C1 segment of cervical spinal cord (tissue), 14 donors: Measurements from ENCODE around the gene FAM83G.
A peak's percentile ranks its signal among the peaks of the same experiment; 100 is the strongest.
"Not testable (repeated sequence)": the region's sequence is repeated elsewhere in the genome, so short reads cannot be mapped to it uniquely, and the experiment has no call there.

Source experiments
- DNase-seq, 14 donors: peaks; one replicate each; lab custom pipeline; 2025; lab: John Stamatoyannopoulos, UW

FAM83G gene

GRCh38 chr17:18968945-18969887 is 35.3 kb downstream of the FAM83G start:
- DNase-seq = no peak

DNA sequence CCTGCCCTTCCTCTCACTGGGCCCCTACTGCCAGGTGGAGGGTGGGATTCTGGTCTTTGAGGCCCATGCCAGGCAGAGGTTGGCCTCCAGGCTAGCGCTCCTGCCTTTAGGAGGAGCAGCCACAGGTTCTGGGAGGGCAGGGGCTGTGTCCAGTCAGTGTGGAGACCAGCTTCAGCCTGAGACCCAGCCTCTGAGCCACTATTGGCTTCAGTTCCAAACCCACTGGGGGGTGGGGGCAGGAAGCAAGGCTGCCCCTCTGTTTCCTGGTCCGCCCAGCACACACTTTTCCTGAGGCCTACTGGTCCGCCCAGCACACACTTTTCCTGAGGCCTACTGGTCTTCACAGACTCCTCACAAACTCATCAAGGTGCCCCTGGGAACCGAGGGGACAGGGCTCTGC is 36.2 kb downstream of the FAM83G start:
- no peak for DNase-seq

DNA sequence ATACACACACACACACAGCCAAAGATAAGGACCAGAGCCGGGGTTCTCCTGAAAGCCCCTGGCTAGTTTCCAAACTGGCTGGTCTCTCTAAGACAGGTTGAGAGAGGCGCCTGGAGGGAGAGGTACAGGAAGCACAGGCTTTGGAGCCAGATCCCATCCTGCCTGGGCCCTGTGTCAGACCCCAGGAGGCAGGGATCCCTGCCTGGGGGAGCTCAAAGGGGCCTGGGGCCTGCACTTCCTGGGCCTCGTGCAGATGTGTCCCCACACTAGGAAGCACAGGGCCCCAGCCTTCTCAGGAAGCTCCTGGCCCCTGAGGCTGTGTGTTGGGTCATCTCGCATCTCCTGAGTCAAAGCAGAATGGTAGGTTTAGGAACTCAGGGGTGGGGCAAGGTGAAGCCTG is 36.6 kb downstream of the FAM83G start:
- no peak for DNase-seq

- no peak for DNase-seq
These were observed 37.5 kb downstream of the FAM83G start for GRCh38 chr17:18966831-18967624.

GRCh38 chr17:18965530-18966236 is 38.9 kb downstream of the FAM83G start:
- no peak for DNase-seq

- no peak for DNase-seq
These were observed 40.0 kb downstream of the FAM83G start for GRCh38 chr17:18964550-18964949.

DNA sequence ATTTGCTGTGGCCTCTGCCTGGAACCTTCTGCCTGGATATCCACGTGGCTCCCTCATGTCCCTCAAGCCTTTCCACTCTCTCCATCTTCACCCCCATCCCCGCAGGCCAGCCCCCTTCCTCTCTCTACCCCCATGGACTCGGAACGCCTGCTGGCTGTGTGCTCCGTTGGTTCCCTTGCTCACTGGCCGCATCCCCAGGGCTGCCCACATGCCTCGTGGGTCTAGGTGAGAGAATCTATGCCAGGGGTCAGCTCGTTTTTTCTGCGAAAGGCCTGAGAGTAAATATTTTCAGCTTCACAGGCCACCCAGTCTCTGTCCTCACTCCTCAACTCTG is 40.6 kb downstream of the FAM83G start:
- no peak for DNase-seq

GRCh38 chr17:18963126-18964017 is 41.2 kb downstream of the FAM83G start:
- DNase-seq = no peak

DNA sequence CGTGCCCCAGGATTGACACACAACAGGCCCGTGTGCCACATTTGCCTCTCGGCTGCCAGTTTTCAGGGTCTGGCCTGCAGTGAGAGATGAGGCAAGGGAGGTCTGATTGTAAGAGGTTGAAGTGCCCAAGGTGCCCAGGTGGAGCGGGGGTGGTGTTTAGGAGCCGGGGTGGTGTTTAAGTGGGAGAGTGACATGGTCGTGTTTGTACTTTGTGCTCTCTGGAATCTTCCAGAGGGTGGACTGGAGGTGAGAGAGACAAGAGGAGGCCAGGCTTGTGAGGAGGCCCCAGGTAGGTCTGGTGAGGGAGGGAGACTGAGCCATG is 42.1 kb downstream of the FAM83G start:
- DNase-seq = no peak

GRCh38 chr17:18961634-18962493 is 42.7 kb downstream of the FAM83G start:
- no peak for DNase-seq

GRCh38 chr17:18960803-18961511 is 43.6 kb downstream of the FAM83G start:
- DNase-seq = peak in 10 of 14 donors; percentile 7 to 72 (median 30)

DNA sequence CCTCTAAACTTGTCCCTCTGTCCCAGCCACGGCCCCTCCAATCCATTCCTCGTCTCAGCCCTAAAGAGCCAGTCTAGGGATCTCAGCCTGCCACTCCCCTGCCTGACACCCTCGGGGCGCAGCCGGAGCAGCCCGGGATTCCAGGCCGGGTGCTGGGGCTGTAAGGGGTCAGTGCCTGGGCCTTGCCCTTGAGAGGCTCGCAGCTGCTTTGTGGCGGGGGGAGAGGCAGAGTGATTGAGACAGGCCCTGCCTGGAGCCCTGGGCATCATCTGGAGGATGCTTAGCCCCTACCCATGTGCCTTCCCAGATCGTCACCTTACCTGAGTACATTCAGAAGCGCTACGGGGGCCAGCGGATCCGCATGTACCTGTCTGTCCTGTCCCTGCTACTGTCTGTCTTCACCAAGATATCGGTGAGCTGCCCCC is 44.3 kb downstream of the FAM83G start:
- no peak for DNase-seq

DNA sequence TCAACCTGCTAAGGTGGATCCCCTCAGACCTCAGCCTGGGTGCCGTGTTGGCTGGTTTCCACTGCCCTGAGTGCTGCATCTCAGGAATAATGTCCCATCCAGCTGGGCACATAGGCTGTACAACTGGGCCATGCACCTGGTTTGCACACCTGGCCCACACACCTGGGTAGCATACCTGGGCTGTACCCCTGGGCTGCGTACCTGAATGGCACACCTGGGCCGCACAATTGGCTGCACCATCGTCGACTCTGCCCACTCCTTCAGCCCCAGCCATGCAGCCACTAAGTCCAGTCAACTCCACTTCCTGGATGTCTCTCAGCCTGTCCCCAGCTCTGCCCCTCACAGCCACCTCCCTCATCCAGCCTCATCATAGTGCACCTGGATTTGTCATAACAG is 44.7 kb downstream of the FAM83G start:
- no peak for DNase-seq

DNA sequence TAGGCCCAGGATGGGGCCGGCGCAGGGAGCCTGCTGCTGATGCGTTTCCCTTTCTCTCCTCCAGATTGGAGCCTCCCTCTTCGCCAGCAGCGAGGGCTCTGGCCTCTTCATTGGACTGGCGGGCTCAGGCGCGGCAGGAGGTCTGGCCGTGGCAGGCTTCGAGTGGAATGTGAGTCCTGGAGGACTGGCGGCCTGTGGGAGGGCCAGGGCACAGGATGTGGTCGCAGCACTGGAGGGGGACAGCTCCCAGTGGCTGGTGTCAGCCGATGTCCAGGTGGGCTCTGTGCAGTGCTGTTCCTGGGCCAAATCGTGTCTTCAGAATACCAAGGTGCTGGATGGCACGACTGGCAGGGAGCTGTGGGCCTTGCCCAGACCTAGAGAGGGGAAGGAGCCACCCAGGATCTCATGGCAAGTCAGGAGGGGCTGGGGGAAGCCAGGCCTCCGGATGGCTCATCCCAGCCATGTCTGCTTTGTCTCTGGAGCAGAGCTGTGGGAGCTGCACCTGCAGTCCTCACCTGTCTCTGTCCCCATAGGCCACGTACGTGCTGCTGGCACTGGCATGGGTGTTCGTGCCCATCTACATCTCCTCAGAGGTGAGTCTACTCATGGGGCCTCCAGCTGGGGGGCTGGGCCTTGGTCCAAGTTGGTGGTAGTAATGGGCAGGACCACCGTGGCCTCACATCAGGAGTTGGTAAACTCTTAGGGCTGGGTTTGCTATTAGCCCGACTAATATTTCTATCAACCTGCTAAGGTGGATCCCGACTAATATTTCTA is 45.3 kb downstream of the FAM83G start:
- DNase-seq = no peak

GRCh38 chr17:18958611-18959010 is 46.0 kb downstream of the FAM83G start:
- DNase-seq = no peak

GRCh38 chr17:18957831-18958230 is 46.7 kb downstream of the FAM83G start:
- no peak for DNase-seq

GRCh38 chr17:18956581-18956980 is 48.0 kb downstream of the FAM83G start:
- DNase-seq = no peak

- DNase-seq = not testable (repeated sequence)
These were observed 48.5 kb downstream of the FAM83G start for GRCh38 chr17:18956021-18956420.

GRCh38 chr17:18955009-18955408 is 49.6 kb downstream of the FAM83G start:
- no peak for DNase-seq
